K562 (cell line): ENCODE measurements around the gene SNAI1. TPM values are rescaled to one million over a fixed set of nuclear protein-coding genes. Genes with fewer than 3 reads are reported as not detected.

Experiments
- ATAC-seq: fragments of 200-7000 bp; cut with Tn5 transposase; 3 replicates; pipeline ENCODE4 v1.9.1; 2020; ENCODE audit warnings: moderate library complexity
- BruUV-seq: library from RNA; stranded (reverse); fragments of 400-500 nt; replicated peaks from 2 replicates; lab custom pipeline; 2021; lab: Mats Ljungman, UMichigan
- CTCF ChIA-PET: fragments of 300-600 bp; formaldehyde crosslinking; extraction: SDS; loops from one replicate; lab custom pipeline; 2021; ENCODE audit warnings: low intra/inter-chr PET ratio; lab: Yijun Ruan, JAX
- POLR2A ChIA-PET: fragments of 300-600, 350-650 bp; sonication (Branson Sonifier 250); formaldehyde crosslinking; extraction: SDS; loops from one replicate; lab custom pipeline; 2021; ENCODE audit warnings: antibody characterized with exemption, inconsistent platforms; lab: Yijun Ruan, JAX
- DNase-seq, 4 experiments: peaks; one replicate each; pipeline versions ENCODE4 v3.0.0 to v3.0.0-alpha.2; 2011 to 2018; ENCODE audit warnings: low spot score in 3 of 4, mixed read lengths in 3 of 4; ENCODE audit errors: extremely low read depth in 1 of 4
- FAIRE-seq: peaks from 2 replicates; lab custom pipeline; 2011; peaks lifted over from hg19 to GRCh38; lab: Jason Lieb, UNC
- H2AFZ ChIP-seq: 2 replicates; pipeline ENCODE4 v1.6.0; 2011; ENCODE audit warnings: low read depth, low read length, control low read depth, inconsistent platforms
- H3K27ac ChIP-seq: fragments of 200-600 bp; 3 replicates; pipeline ENCODE4 v1.8.0; 2011; ENCODE audit warnings: low read depth, mild to moderate bottlenecking, control low read depth, inconsistent platforms, low read length, moderate library complexity, mixed read lengths; ENCODE audit errors: extremely low read depth
- H3K27me3 ChIP-seq, 2 experiments: fragments of 300-600 bp in 1 of 2; 2 replicates in 1 of 2; 3 replicates in 1 of 2; pipeline versions ENCODE4 v1.6.0 to v1.8.0; 2011; ENCODE audit warnings: inconsistent platforms in 2 of 2, low read length in 2 of 2, mild to moderate bottlenecking in 1 of 2, mixed read lengths in 1 of 2, moderate library complexity in 1 of 2; ENCODE audit not compliant: control insufficient read depth in 2 of 2, insufficient read depth in 2 of 2
- H3K36me3 ChIP-seq: fragments of 300-600 bp; 3 replicates; pipeline ENCODE4 v1.8.0; 2011; ENCODE audit warnings: mild to moderate bottlenecking, low read length, inconsistent platforms; ENCODE audit not compliant: control insufficient read depth, insufficient read depth
- H3K4me1 ChIP-seq, 2 experiments: fragments of 200-600 bp in 1 of 2; replicated peaks in 1 of 2; 2 replicates in 1 of 2; 3 replicates in 1 of 2; pipeline versions ENCODE4 v1.5.1 to v1.8.0; 2011; ENCODE audit warnings: inconsistent platforms in 2 of 2, low read length in 2 of 2, mild to moderate bottlenecking in 1 of 2, mixed read lengths in 1 of 2, moderate library complexity in 1 of 2; ENCODE audit not compliant: control insufficient read depth in 2 of 2, insufficient read depth in 2 of 2
- H3K4me2 ChIP-seq: 2 replicates; pipeline ENCODE4 v1.6.1; 2011; ENCODE audit warnings: low read length, control low read depth, inconsistent platforms, mixed read lengths; ENCODE audit not compliant: insufficient read depth
- H3K4me3 ChIP-seq: fragments of 200-600 bp; sonication (generic), shearing (Covaris generic); 2 replicates; pipeline ENCODE4 v1.5.1; 2016; ENCODE audit warnings: control low read depth, inconsistent platforms
- H3K79me2 ChIP-seq: fragments of 200-600 bp; 3 replicates; pipeline ENCODE4 v1.8.0; 2011; ENCODE audit warnings: low read length, inconsistent platforms; ENCODE audit not compliant: control insufficient read depth, insufficient read depth
- H3K9ac ChIP-seq, 2 experiments: 2 replicates each; pipeline versions ENCODE4 v1.6.0 to v1.6.1; 2011; ENCODE audit warnings: low read depth in 2 of 2, low read length in 2 of 2, control low read depth in 1 of 2, inconsistent platforms in 1 of 2, mild to moderate bottlenecking in 1 of 2, mixed read lengths in 1 of 2; ENCODE audit not compliant: insufficient read depth in 1 of 2
- H3K9me1 ChIP-seq: one replicate; pipeline ENCODE4 v1.6.0; 2011; ENCODE audit warnings: inconsistent platforms, mild to moderate bottlenecking, low read length, moderate library complexity; ENCODE audit not compliant: control insufficient read depth, insufficient read depth
- H3K9me3 ChIP-seq: replicated peaks from 2 replicates; pipeline ENCODE4 v1.5.1; 2011; ENCODE audit warnings: low read depth, low read length, inconsistent platforms; ENCODE audit not compliant: control insufficient read depth, insufficient read depth
- H4K20me1 ChIP-seq: replicated peaks from 2 replicates; pipeline ENCODE4 v1.6.1; 2011; ENCODE audit warnings: low read length, inconsistent platforms, mixed read lengths; ENCODE audit not compliant: control insufficient read depth, insufficient read depth
- BRF1 ChIP-seq: IDR thresholded peaks from 3 replicates; pipeline ENCODE4 v1.6.1; 2011; ENCODE audit warnings: borderline replicate concordance, mild to moderate bottlenecking; ENCODE audit not compliant: insufficient read length; ENCODE audit errors: extremely low read depth
- LARP7 ChIP-seq: fragments of 450-650 bp; IDR thresholded peaks from 2 replicates; pipeline ENCODE4 v1.6.1; 2016
- PTTG1 ChIP-seq: fragments of 450-650 bp; IDR thresholded peaks from 2 replicates; pipeline ENCODE4 v1.6.1; 2016; ENCODE audit warnings: low read depth, mild to moderate bottlenecking, missing genetic modification characterization, missing compliant biosample characterization
- RBM15 ChIP-seq: fragments of 200-400 bp; formaldehyde crosslinking; IDR thresholded peaks from 2 replicates; pipeline ENCODE4 v1.6.1; 2018; ENCODE audit warnings: mild to moderate bottlenecking, low read length, moderate library complexity; ENCODE audit not compliant: insufficient read depth
- TEAD4 ChIP-seq, 2 experiments: sonication (generic) in 1 of 2; formaldehyde crosslinking in 1 of 2; IDR thresholded peaks; 2 replicates each; pipeline versions ENCODE4 v1.6.1 to v1.8.0; 2012 to 2022; ENCODE audit warnings: borderline replicate concordance in 1 of 2, inconsistent platforms in 1 of 2, low read length in 1 of 2, mild to moderate bottlenecking in 1 of 2, missing genetic modification reagents in 1 of 2
- ZBTB8A ChIP-seq: fragments of 450-650 bp; IDR thresholded peaks from 2 replicates; pipeline ENCODE4 v1.6.1; 2018; ENCODE audit warnings: mild to moderate bottlenecking, moderate library complexity; ENCODE audit not compliant: partially characterized antibody
- ZKSCAN3 ChIP-seq: fragments of 250-450 bp; sonication (Bioruptor Pico); IDR thresholded peaks from 2 replicates; pipeline ENCODE4 v1.4.0; 2020
- ZNF561 ChIP-seq: fragments of 450-650 bp; formaldehyde crosslinking; conservative IDR thresholded peaks from 2 replicates; pipeline ENCODE4 v1.4.0; 2020; ENCODE audit warnings: mild to moderate bottlenecking, moderate library complexity
- ZSCAN29 ChIP-seq: fragments of 450-650 bp; IDR thresholded peaks from 2 replicates; pipeline ENCODE4 v1.6.1; 2017
- WGBS: fragments of 100-300 bp; shearing (Covaris generic); methylation state at CpG from one replicate; pipeline ENCODE4 v1.1.6; 2016; ENCODE audit warnings: low coverage, mixed read lengths; ENCODE audit not compliant: insufficient coverage; ENCODE audit errors: missing lambda C conversion rate; 5-methylcytosine and 5-hydroxymethylcytosine counted together
- in situ Hi-C: fragments of 300-500 bp; cut with MboI; formaldehyde crosslinking; loops from 4 replicates; pipeline ENCODE4 v1.15.0; 2018; ENCODE audit warnings: inconsistent platforms, mixed read lengths
- intact Hi-C: fragments of 100-400 bp; cut with micrococcal nuclease; formaldehyde crosslinking; loops from 2 replicates; pipeline ENCODE4 v1.14.2; 2022
- polyA plus RNA-seq, 8 experiments: library from polyadenylated mRNA; depleted of rRNA in 4 of 8; stranded (reverse) in 5 of 8; unstranded in 3 of 8; fragments of >200 nt; fragmentation: Nextera tagmentation in 2 of 8; fragmentation: Illumina TruSeq in 1 of 8; extraction: Ambion mirVana in 2 of 8; extraction: Trizol in 1 of 8; gene quantifications; 2 replicates each; pipeline versions ENCODE4 v1.2.1 to v1.2.3, GENCODE V29; 2011 to 2014; ENCODE audit warnings: inconsistent platforms in 1 of 8, missing spikeins in 1 of 8
- total RNA-seq, 7 experiments: library from RNA; depleted of rRNA in 6 of 7; stranded (reverse); fragments of >200 nt in 6 of 7; fragmentation: Illumina TruSeq in 2 of 7; extraction: Trizol in 2 of 7; gene quantifications; 2 replicates each; pipeline versions ENCODE4 v1.2.1 to v1.2.3, GENCODE V29; 2011 to 2021; ENCODE audit warnings: low replicate concordance in 1 of 7
- TF ChIP-seq, protein P1 (sequence below): fragments of 250-450 bp; sonication (Bioruptor Pico); IDR thresholded peaks from 2 replicates; pipeline ENCODE4 v1.5.0; 2020; ENCODE audit warnings: mild to moderate bottlenecking
- TF ChIP-seq, protein P2 (sequence below): sonication (generic); formaldehyde crosslinking; IDR thresholded peaks from 2 replicates; pipeline ENCODE4 v1.8.1; 2023; ENCODE audit warnings: missing genetic modification reagents, mild to moderate bottlenecking, borderline replicate concordance
- TF ChIP-seq, protein P3 (sequence below): fragments of 250-450 bp; sonication (Bioruptor Pico); IDR thresholded peaks from 2 replicates; pipeline ENCODE4 v1.8.0; 2021; ENCODE audit warnings: borderline replicate concordance, mild to moderate bottlenecking, moderate library complexity; ENCODE audit not compliant: poor library complexity, severe bottlenecking
- TF ChIP-seq, protein P4 (sequence below): fragments of 250-450 bp; sonication (Bioruptor Pico); IDR thresholded peaks from 2 replicates; pipeline ENCODE4 v1.5.1; 2021; ENCODE audit warnings: mild to moderate bottlenecking

Gene SNAI1
- total and polyA plus RNA-seq, 9 of the 15 experiments (the other 6 are each of a cell fraction or from before 2014, with no cell fraction given) = 0.32 to 11.6 (median 2.0) TPM

DNA sequence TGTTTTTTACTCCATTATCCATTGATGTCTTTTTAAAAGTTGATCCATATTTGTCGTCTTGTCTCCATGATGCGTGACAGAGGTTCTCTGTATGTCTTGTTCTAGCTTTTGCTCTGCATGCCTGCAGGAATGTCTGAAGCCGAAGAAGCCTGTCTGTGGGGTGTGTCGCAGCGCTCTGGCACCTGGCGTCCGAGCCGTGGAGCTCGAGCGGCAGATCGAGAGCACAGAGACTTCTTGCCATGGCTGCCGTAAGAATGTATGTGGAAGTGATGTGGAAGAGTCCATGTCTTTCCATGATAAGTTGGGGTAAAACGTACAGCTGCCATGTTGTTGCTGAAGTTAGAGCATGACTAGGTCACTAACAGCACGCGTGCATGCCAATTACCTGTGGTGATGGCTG, 41.3 kb upstream of the SNAI1 start:
- POLR2A ChIA-PET = interaction anchor here (0.7 kb wide), 2 partner anchors 12 to 193 kb away, joined by 3 read pairs; no protein-coding TSS in a partner anchor
- H3K4me3 ChIP-seq = no peak overlapping the region
- peaks cover 73% of the 10 kb centered on the region for H3K36me3 ChIP-seq
- no TSS peak for BruUV-seq
- no peak for ATAC-seq
- peaks cover 5% of the 10 kb centered on the region for H3K9me1 ChIP-seq
- H3K27ac ChIP-seq = no peak overlapping the region
- H2AFZ ChIP-seq = no peak overlapping the region
- peak overlapping the region in 1 of 2 experiments; percentile 63; a peak in 1 of 4 replicates for H3K9ac ChIP-seq
- CTCF ChIA-PET = no interaction called here
- peaks cover 25% of the 10 kb centered on the region; the same call in 1 of the 2 replicates for H4K20me1 ChIP-seq
- peaks cover 16 to 20% of the 10 kb centered on the region in 2 experiments for H3K4me1 ChIP-seq
- H3K79me2 ChIP-seq = peaks cover 82% of the 10 kb centered on the region
- DNase-seq = no peak
- FAIRE-seq = no peak
- no peak overlapping the region for H3K4me2 ChIP-seq
- in situ Hi-C loops = no loop called here
- H3K9me3 ChIP-seq = no peaks in the 10 kb centered on the region
- H3K27me3 ChIP-seq = no peaks in the 10 kb centered on the region
- 97% methylated on average over 15 of the region's 15 CpGs for WGBS
- intact Hi-C loops = no loop called here
- TF ChIP-seq ZNF561 (no peak), ZBTB8A (no peak), ZSCAN29 (no peak), TEAD4 (IDR thresholded peaks at IDR 0.05; ENCODE audit: low read length) (no peak), TEAD4 (CRISPR knock-in tag; IDR thresholded peaks at IDR 0.05; ENCODE audit: borderline replicate concordance) (no peak), LARP7 (no peak), PTTG1 (no peak), ZKSCAN3 (CRISPR knock-in tag) (no peak), RBM15 (no peak), BRF1 (no peak)
- TF ChIP-seq, protein P1, sequence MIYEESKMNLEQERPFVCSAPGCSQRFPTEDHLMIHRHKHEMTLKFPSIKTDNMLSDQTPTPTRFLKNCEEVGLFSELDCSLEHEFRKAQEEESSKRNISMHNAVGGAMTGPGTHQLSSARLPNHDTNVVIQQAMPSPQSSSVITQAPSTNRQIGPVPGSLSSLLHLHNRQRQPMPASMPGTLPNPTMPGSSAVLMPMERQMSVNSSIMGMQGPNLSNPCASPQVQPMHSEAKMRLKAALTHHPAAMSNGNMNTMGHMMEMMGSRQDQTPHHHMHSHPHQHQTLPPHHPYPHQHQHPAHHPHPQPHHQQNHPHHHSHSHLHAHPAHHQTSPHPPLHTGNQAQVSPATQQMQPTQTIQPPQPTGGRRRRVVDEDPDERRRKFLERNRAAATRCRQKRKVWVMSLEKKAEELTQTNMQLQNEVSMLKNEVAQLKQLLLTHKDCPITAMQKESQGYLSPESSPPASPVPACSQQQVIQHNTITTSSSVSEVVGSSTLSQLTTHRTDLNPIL (CRISPR knock-in tag) = no peak
- TF ChIP-seq, protein P2, sequence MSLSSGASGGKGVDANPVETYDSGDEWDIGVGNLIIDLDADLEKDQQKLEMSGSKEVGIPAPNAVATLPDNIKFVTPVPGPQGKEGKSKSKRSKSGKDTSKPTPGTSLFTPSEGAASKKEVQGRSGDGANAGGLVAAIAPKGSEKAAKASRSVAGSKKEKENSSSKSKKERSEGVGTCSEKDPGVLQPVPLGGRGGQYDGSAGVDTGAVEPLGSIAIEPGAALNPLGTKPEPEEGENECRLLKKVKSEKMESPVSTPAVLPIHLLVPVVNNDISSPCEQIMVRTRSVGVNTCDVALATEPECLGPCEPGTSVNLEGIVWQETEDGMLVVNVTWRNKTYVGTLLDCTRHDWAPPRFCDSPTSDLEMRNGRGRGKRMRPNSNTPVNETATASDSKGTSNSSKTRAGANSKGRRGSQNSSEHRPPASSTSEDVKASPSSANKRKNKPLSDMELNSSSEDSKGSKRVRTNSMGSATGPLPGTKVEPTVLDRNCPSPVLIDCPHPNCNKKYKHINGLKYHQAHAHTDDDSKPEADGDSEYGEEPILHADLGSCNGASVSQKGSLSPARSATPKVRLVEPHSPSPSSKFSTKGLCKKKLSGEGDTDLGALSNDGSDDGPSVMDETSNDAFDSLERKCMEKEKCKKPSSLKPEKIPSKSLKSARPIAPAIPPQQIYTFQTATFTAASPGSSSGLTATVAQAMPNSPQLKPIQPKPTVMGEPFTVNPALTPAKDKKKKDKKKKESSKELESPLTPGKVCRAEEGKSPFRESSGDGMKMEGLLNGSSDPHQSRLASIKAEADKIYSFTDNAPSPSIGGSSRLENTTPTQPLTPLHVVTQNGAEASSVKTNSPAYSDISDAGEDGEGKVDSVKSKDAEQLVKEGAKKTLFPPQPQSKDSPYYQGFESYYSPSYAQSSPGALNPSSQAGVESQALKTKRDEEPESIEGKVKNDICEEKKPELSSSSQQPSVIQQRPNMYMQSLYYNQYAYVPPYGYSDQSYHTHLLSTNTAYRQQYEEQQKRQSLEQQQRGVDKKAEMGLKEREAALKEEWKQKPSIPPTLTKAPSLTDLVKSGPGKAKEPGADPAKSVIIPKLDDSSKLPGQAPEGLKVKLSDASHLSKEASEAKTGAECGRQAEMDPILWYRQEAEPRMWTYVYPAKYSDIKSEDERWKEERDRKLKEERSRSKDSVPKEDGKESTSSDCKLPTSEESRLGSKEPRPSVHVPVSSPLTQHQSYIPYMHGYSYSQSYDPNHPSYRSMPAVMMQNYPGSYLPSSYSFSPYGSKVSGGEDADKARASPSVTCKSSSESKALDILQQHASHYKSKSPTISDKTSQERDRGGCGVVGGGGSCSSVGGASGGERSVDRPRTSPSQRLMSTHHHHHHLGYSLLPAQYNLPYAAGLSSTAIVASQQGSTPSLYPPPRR (CRISPR knock-in tag) = no peak
- TF ChIP-seq, protein P3, sequence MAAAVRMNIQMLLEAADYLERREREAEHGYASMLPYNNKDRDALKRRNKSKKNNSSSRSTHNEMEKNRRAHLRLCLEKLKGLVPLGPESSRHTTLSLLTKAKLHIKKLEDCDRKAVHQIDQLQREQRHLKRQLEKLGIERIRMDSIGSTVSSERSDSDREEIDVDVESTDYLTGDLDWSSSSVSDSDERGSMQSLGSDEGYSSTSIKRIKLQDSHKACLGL (CRISPR knock-in tag) = no peak
- TF ChIP-seq, protein P4, sequence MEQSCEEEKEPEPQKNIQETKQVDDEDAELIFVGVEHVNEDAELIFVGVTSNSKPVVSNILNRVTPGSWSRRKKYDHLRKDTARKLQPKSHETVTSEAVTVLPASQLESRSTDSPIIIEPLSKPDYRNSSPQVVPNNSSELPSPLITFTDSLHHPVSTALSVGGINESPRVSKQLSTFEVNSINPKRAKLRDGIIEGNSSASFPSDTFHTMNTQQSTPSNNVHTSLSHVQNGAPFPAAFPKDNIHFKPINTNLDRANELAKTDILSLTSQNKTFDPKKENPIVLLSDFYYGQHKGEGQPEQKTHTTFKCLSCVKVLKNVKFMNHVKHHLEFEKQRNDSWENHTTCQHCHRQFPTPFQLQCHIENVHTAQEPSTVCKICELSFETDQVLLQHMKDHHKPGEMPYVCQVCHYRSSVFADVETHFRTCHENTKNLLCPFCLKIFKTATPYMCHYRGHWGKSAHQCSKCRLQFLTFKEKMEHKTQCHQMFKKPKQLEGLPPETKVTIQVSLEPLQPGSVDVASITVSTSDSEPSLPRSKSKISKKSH = no peak
